HEK293 (cell line): ENCODE data around the gene BEX1.

ENCODE experiments used
- CTCF ChIA-PET: fragments of 350-600 bp; formaldehyde crosslinking; extraction: SDS; loops from one replicate; lab custom pipeline; 2021; ENCODE audit warnings: antibody characterized with exemption; lab: Yijun Ruan, JAX
- POLR2A ChIA-PET: fragments of 300-600 bp; formaldehyde crosslinking; extraction: SDS; loops from one replicate; lab custom pipeline; 2020; ENCODE audit warnings: antibody characterized with exemption, inconsistent platforms; lab: Yijun Ruan, JAX
- H3K27ac ChIP-seq: fragments of 200-500 bp; sonication (Bioruptor generic); 2 replicates; pipeline ENCODE4 v1.5.1; 2014; ENCODE audit warnings: low read depth, low read length, control low read depth, inconsistent platforms; ENCODE audit errors: extremely low read depth
- H3K36me3 ChIP-seq, 2 experiments: fragments of 200-500 bp in 1 of 2; sonication (Bioruptor generic) in 1 of 2; 1 replicate in 1 of 2; 2 replicates in 1 of 2; pipeline ENCODE4 v1.5.1; 2014 to 2017; ENCODE audit warnings: inconsistent platforms in 2 of 2, low read length in 2 of 2; ENCODE audit not compliant: control insufficient read depth in 2 of 2, insufficient read depth in 1 of 2
- H3K4me1 ChIP-seq: fragments of 200-500 bp; sonication (Bioruptor generic); 2 replicates; pipeline ENCODE4 v1.5.1; 2014; ENCODE audit warnings: mild to moderate bottlenecking, low read length, inconsistent platforms; ENCODE audit not compliant: control insufficient read depth, insufficient read depth
- H3K4me3 ChIP-seq: 2 replicates; pipeline ENCODE4 v1.5.1; 2011; ENCODE audit warnings: low read depth, mild to moderate bottlenecking, control low read depth, low read length, moderate library complexity
- H3K9me3 ChIP-seq: fragments of 200-500 bp; sonication (Bioruptor generic); 2 replicates; pipeline ENCODE4 v1.5.1; 2014; ENCODE audit warnings: low read depth, low read length, inconsistent platforms; ENCODE audit not compliant: control insufficient read depth, insufficient read depth
- GFI1B ChIP-seq: fragments of 450-650 bp; formaldehyde crosslinking; IDR thresholded peaks from 2 replicates; pipeline ENCODE4 v1.5.1; 2016; ENCODE audit warnings: missing biosample characterization, missing genetic modification characterization
- SP2 ChIP-seq: fragments of 450-650 bp; formaldehyde crosslinking; IDR thresholded peaks from 2 replicates; pipeline ENCODE4 v1.5.1; 2016; ENCODE audit warnings: missing biosample characterization, missing genetic modification characterization
- YY2 ChIP-seq: fragments of 450-650 bp; formaldehyde crosslinking; IDR thresholded peaks from 2 replicates; pipeline ENCODE4 v1.5.1; 2016; ENCODE audit warnings: missing biosample characterization, missing genetic modification characterization
- ZIC2 ChIP-seq: fragments of 450-650 bp; formaldehyde crosslinking; IDR thresholded peaks from 2 replicates; pipeline ENCODE4 v1.5.1; 2016; ENCODE audit warnings: missing biosample characterization, missing genetic modification characterization
- ZNF140 ChIP-seq: fragments of 450-650 bp; formaldehyde crosslinking; IDR thresholded peaks from 2 replicates; pipeline ENCODE4 v1.5.1; 2016; ENCODE audit warnings: missing biosample characterization, missing genetic modification characterization
- ZNF350 ChIP-seq: fragments of 450-650 bp; formaldehyde crosslinking; IDR thresholded peaks from 2 replicates; pipeline ENCODE4 v1.5.0; 2017; ENCODE audit warnings: missing biosample characterization, mild to moderate bottlenecking, missing genetic modification characterization
- ZNF416 ChIP-seq: fragments of 450-650 bp; formaldehyde crosslinking; IDR thresholded peaks from 2 replicates; pipeline ENCODE4 v1.5.1; 2016; ENCODE audit warnings: missing biosample characterization, missing genetic modification characterization
- ZNF501 ChIP-seq: fragments of 450-650 bp; formaldehyde crosslinking; IDR thresholded peaks from 2 replicates; pipeline ENCODE4 v1.5.1; 2016; ENCODE audit warnings: missing biosample characterization, missing genetic modification characterization
- ZNF514 ChIP-seq: fragments of 450-650 bp; formaldehyde crosslinking; IDR thresholded peaks from 2 replicates; pipeline ENCODE4 v1.5.1; 2016; ENCODE audit warnings: missing biosample characterization, missing genetic modification characterization
- ZNF529 ChIP-seq: fragments of 450-650 bp; formaldehyde crosslinking; IDR thresholded peaks from 2 replicates; pipeline ENCODE4 v1.5.1; 2017; ENCODE audit warnings: missing genetic modification characterization, missing biosample characterization; ENCODE audit not compliant: insufficient replicate concordance
- ZNF555 ChIP-seq: fragments of 450-650 bp; formaldehyde crosslinking; conservative IDR thresholded peaks from 2 replicates; pipeline ENCODE4 v1.5.1; 2017; ENCODE audit warnings: missing biosample characterization, mild to moderate bottlenecking, missing genetic modification characterization, inconsistent platforms
- ZNF560 ChIP-seq: fragments of 450-650 bp; formaldehyde crosslinking; IDR thresholded peaks from 2 replicates; pipeline ENCODE4 v1.5.1; 2017; ENCODE audit warnings: missing biosample characterization, missing genetic modification characterization, borderline replicate concordance
- ZNF677 ChIP-seq: fragments of 450-650 bp; IDR thresholded peaks from 2 replicates; pipeline ENCODE4 v1.5.0; 2018; ENCODE audit warnings: missing biosample characterization, mild to moderate bottlenecking, missing genetic modification characterization, moderate library complexity
- ZNF701 ChIP-seq: fragments of 450-650 bp; formaldehyde crosslinking; IDR thresholded peaks from 2 replicates; pipeline ENCODE4 v1.5.1; 2016; ENCODE audit warnings: missing biosample characterization, missing genetic modification characterization
- ZNF777 ChIP-seq: fragments of 450-650 bp; formaldehyde crosslinking; IDR thresholded peaks from 2 replicates; pipeline ENCODE4 v1.5.1; 2017; ENCODE audit warnings: missing biosample characterization, missing genetic modification characterization, borderline replicate concordance
- ZNF785 ChIP-seq: fragments of 450-650 bp; formaldehyde crosslinking; IDR thresholded peaks from 2 replicates; pipeline ENCODE4 v1.5.1; 2016; ENCODE audit warnings: missing biosample characterization, missing genetic modification characterization
- TF ChIP-seq, protein P1 (sequence below): fragments of 450-650 bp; formaldehyde crosslinking; IDR thresholded peaks from 2 replicates; pipeline ENCODE4 v1.5.1; 2016; ENCODE audit warnings: missing biosample characterization, missing genetic modification characterization
- TF ChIP-seq, protein P2 (sequence below): fragments of 450-650 bp; IDR thresholded peaks from 2 replicates; pipeline ENCODE4 v1.5.1; 2018; ENCODE audit warnings: missing biosample characterization, mild to moderate bottlenecking, missing genetic modification characterization
- TF ChIP-seq, protein P3 (sequence below): fragments of 450-650 bp; formaldehyde crosslinking; IDR thresholded peaks from 2 replicates; pipeline ENCODE4 v1.5.1; 2016; ENCODE audit warnings: missing biosample characterization, missing genetic modification characterization
- TF ChIP-seq, protein P4 (sequence below): fragments of 450-650 bp; formaldehyde crosslinking; IDR thresholded peaks from 2 replicates; pipeline ENCODE4 v1.5.1; 2017; ENCODE audit warnings: missing biosample characterization, missing genetic modification characterization

The BEX1 gene

DNA sequence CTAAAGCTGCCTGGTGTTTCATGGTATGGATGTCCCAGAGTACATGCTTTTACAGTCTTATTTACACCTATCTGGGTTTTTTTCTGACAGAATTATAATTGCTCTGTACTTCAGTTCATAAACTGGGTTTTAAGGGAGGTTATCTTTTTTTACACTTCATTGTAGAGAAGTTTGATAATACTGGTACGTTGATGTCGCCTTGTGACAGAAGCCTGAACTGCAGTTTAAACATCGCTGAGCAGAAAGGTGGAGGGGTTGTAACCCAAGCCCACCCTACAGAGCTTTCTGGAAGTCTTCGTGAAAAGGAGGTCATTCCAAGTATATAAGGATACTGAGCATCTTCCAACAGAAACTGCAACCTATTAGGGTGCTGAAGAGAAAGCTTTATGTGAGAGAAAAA, 46.4 kb downstream of the BEX1 start:
- Histone ChIP-seq H3K4me3 (no peak overlapping the region), H3K27ac (no peak overlapping the region), H3K9me3 (no peaks in the 10 kb centered on the region)
- ChIA-PET CTCF (interaction anchor here (2.1 kb wide), 1 partner anchor 66 kb away, joined by 9 read pairs; no protein-coding TSS in a partner anchor), POLR2A (no interaction called here)
- TF ChIP-seq ZNF677 (tag by site-specific recombination), result no peak
- TF ChIP-seq, all 188 proteins: peak for 0
- Histone ChIP-seq H3K36me3 (no peaks in the 10 kb centered on the region), H3K4me1 (no peaks in the 10 kb centered on the region)

DNA sequence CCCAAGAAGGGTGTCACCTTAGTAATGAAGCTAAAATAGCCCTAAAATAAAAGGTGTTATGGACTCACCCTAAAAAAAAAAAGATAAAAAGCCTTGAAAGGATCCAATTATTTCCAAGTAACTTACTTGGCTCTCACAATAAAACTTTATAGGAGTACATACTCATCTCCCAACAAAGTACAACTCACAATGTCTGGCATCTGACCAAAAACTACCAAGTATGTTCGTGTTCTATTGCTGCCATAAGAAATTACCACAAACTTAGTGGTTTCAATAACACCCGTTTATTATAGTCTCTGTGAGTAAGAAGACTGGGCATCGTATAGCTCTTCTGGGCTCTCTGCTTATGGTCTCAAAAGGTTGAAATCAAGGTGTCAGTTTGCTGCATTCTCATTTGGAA, 51.0 kb downstream of the BEX1 start:
- Histone ChIP-seq H3K4me1 (no peaks in the 10 kb centered on the region), H3K27ac (no peak overlapping the region), H3K4me3 (no peak overlapping the region), H3K36me3 (no peaks in the 10 kb centered on the region), H3K9me3 (no peaks in the 10 kb centered on the region)
- TF ChIP-seq ZNF140 (tag by site-specific recombination) (no peak), ZNF416 (tag by site-specific recombination) (no peak), ZNF555 (tag by site-specific recombination) (no peak), ZNF785 (no peak), ZNF777 (no peak), ZNF350 (tag by site-specific recombination) (no peak), ZIC2 (tag by site-specific recombination) (no peak), SP2 (no peak), ZNF529 (tag by site-specific recombination) (no peak), ZNF501 (tag by site-specific recombination) (no peak), YY2 (tag by site-specific recombination) (no peak), ZNF701 (tag by site-specific recombination) (no peak), GFI1B (tag by site-specific recombination) (no peak), ZNF560 (tag by site-specific recombination) (no peak), ZNF514 (tag by site-specific recombination) (no peak)
- TF ChIP-seq, protein P1, sequence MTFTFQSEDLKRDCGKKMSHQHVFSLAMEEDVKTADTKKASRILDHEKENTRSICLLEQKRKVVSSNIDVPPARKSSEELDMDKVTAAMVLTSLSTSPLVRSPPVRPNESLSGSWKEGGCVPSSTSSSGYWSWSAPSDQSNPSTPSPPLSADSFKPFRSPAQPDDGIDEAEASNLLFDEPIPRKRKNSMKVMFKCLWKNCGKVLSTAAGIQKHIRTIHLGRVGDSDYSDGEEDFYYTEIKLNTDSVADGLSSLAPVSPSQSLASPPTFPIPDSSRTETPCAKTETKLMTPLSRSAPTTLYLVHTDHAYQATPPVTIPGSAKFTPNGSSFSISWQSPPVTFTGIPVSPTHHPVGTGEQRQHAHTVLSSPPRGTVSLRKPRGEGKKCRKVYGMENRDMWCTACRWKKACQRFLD (tag by site-specific recombination), result no peak
- TF ChIP-seq, protein P2, sequence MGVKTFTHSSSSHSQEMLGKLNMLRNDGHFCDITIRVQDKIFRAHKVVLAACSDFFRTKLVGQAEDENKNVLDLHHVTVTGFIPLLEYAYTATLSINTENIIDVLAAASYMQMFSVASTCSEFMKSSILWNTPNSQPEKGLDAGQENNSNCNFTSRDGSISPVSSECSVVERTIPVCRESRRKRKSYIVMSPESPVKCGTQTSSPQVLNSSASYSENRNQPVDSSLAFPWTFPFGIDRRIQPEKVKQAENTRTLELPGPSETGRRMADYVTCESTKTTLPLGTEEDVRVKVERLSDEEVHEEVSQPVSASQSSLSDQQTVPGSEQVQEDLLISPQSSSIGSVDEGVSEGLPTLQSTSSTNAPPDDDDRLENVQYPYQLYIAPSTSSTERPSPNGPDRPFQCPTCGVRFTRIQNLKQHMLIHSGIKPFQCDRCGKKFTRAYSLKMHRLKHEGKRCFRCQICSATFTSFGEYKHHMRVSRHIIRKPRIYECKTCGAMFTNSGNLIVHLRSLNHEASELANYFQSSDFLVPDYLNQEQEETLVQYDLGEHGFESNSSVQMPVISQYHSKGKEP (tag by site-specific recombination), result no peak
- TF ChIP-seq, protein P3, sequence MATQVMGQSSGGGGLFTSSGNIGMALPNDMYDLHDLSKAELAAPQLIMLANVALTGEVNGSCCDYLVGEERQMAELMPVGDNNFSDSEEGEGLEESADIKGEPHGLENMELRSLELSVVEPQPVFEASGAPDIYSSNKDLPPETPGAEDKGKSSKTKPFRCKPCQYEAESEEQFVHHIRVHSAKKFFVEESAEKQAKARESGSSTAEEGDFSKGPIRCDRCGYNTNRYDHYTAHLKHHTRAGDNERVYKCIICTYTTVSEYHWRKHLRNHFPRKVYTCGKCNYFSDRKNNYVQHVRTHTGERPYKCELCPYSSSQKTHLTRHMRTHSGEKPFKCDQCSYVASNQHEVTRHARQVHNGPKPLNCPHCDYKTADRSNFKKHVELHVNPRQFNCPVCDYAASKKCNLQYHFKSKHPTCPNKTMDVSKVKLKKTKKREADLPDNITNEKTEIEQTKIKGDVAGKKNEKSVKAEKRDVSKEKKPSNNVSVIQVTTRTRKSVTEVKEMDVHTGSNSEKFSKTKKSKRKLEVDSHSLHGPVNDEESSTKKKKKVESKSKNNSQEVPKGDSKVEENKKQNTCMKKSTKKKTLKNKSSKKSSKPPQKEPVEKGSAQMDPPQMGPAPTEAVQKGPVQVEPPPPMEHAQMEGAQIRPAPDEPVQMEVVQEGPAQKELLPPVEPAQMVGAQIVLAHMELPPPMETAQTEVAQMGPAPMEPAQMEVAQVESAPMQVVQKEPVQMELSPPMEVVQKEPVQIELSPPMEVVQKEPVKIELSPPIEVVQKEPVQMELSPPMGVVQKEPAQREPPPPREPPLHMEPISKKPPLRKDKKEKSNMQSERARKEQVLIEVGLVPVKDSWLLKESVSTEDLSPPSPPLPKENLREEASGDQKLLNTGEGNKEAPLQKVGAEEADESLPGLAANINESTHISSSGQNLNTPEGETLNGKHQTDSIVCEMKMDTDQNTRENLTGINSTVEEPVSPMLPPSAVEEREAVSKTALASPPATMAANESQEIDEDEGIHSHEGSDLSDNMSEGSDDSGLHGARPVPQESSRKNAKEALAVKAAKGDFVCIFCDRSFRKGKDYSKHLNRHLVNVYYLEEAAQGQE (tag by site-specific recombination), result no peak
- TF ChIP-seq, protein P4, sequence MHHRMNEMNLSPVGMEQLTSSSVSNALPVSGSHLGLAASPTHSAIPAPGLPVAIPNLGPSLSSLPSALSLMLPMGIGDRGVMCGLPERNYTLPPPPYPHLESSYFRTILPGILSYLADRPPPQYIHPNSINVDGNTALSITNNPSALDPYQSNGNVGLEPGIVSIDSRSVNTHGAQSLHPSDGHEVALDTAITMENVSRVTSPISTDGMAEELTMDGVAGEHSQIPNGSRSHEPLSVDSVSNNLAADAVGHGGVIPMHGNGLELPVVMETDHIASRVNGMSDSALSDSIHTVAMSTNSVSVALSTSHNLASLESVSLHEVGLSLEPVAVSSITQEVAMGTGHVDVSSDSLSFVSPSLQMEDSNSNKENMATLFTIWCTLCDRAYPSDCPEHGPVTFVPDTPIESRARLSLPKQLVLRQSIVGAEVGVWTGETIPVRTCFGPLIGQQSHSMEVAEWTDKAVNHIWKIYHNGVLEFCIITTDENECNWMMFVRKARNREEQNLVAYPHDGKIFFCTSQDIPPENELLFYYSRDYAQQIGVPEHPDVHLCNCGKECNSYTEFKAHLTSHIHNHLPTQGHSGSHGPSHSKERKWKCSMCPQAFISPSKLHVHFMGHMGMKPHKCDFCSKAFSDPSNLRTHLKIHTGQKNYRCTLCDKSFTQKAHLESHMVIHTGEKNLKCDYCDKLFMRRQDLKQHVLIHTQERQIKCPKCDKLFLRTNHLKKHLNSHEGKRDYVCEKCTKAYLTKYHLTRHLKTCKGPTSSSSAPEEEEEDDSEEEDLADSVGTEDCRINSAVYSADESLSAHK (tag by site-specific recombination), result no peak
- ChIA-PET POLR2A (interaction anchor here (0.6 kb wide), 1 partner anchor 8 kb away, joined by 4 read pairs; no protein-coding TSS in a partner anchor), CTCF (interaction anchor here (0.6 to 1.1 kb wide), 2 partner anchors 15 to 60 kb away, joined by 3 read pairs; no protein-coding TSS in a partner anchor)
